WTC11 (cell line): Measurements from ENCODE around the gene SALL3. TPM values are rescaled to one million over a fixed set of nuclear protein-coding genes. Genes with fewer than 3 reads are reported as not detected.
"Not testable (repeated sequence)": the region's sequence is repeated elsewhere in the genome, so short reads cannot be mapped to it uniquely, and the experiment has no call there.

Experiments used
- ATAC-seq: fragments of 200-7000 bp; cut with Tn5 transposase; 2 replicates; pipeline ENCODE4 v1.10.0; 2021; ENCODE audit warnings: mild to moderate bottlenecking, moderate library complexity
- CTCF ChIA-PET: fragments of 300-600 bp; sonication (Branson Sonifier 250); formaldehyde crosslinking; loops from one replicate; lab custom pipeline; 2021; ENCODE audit warnings: antibody characterized with exemption; lab: Charles Lee
- POLR2A ChIA-PET: fragments of 350-600 bp; sonication (Branson Sonifier 250); formaldehyde crosslinking; loops from one replicate; lab custom pipeline; 2021; ENCODE audit warnings: antibody characterized with exemption; lab: Charles Lee
- DNase-seq: peaks from one replicate; pipeline ENCODE4 v3.0.0; 2021; ENCODE audit warnings: low spot score
- H3K27ac Mint-ChIP-seq: 2 replicates; pipeline ENCODE4 v1.8.0; 2021; ENCODE audit warnings: mixed read lengths
- H3K27me3 Mint-ChIP-seq: 2 replicates; pipeline ENCODE4 v1.8.0; 2021; ENCODE audit warnings: low read depth, mild to moderate bottlenecking, moderate library complexity, mixed read lengths
- H3K36me3 Mint-ChIP-seq: 2 replicates; pipeline ENCODE4 v1.8.0; 2021; ENCODE audit warnings: mixed read lengths
- H3K4me1 Mint-ChIP-seq: 2 replicates; pipeline ENCODE4 v1.8.0; 2022; ENCODE audit warnings: mixed read lengths
- H3K4me3 Mint-ChIP-seq: 2 replicates; pipeline ENCODE4 v1.8.0; 2021; ENCODE audit warnings: mild to moderate bottlenecking, moderate library complexity, mixed read lengths
- H3K9me3 Mint-ChIP-seq: 2 replicates; pipeline ENCODE4 v1.8.0; 2021; ENCODE audit warnings: mixed read lengths
- ATF2 ChIP-seq: sonication (generic); formaldehyde crosslinking; IDR thresholded peaks from 2 replicates; pipeline ENCODE4 v1.8.1; 2022; ENCODE audit warnings: low read depth, missing genetic modification reagents, borderline replicate concordance
- ATF6 ChIP-seq: sonication (generic); formaldehyde crosslinking; IDR thresholded peaks from 2 replicates; pipeline ENCODE4 v1.8.1; 2023; ENCODE audit warnings: mild to moderate bottlenecking, missing genetic modification reagents
- E2F5 ChIP-seq: sonication (generic); formaldehyde crosslinking; IDR thresholded peaks from 2 replicates; pipeline ENCODE4 v1.8.1; 2022; ENCODE audit warnings: mild to moderate bottlenecking, moderate library complexity, missing genetic modification reagents
- ELF4 ChIP-seq: sonication (generic); formaldehyde crosslinking; IDR thresholded peaks from 2 replicates; pipeline ENCODE4 v1.8.1; 2022; ENCODE audit warnings: low read depth, mild to moderate bottlenecking, moderate library complexity, missing genetic modification reagents
- ETV6 ChIP-seq: sonication (generic); formaldehyde crosslinking; IDR thresholded peaks from 2 replicates; pipeline ENCODE4 v1.8.1; 2022; ENCODE audit warnings: mild to moderate bottlenecking, missing genetic modification reagents
- GABPB1 ChIP-seq: sonication (generic); formaldehyde crosslinking; IDR thresholded peaks from 2 replicates; pipeline ENCODE4 v1.8.1; 2023; ENCODE audit warnings: mild to moderate bottlenecking, missing genetic modification reagents
- GTF2I ChIP-seq: fragments of 250-450 bp; sonication (Bioruptor Pico); conservative IDR thresholded peaks from 2 replicates; pipeline ENCODE4 v1.4.0; 2021; ENCODE audit warnings: mild to moderate bottlenecking
- NFE2L1 ChIP-seq: sonication (generic); formaldehyde crosslinking; IDR thresholded peaks from 2 replicates; pipeline ENCODE4 v1.8.1; 2023; ENCODE audit warnings: missing genetic modification reagents
- NFYB ChIP-seq: sonication (generic); formaldehyde crosslinking; conservative IDR thresholded peaks from 2 replicates; pipeline ENCODE4 v1.8.0; 2022; ENCODE audit warnings: low read depth, missing genetic modification reagents
- PRDM15 ChIP-seq: sonication (generic); formaldehyde crosslinking; IDR thresholded peaks from 2 replicates; pipeline ENCODE4 v1.8.0; 2022; ENCODE audit warnings: missing genetic modification reagents
- PRRX2 ChIP-seq: fragments of 250-450 bp; sonication (Bioruptor Pico); IDR thresholded peaks from 2 replicates; pipeline ENCODE4 v1.8.0; 2021; ENCODE audit warnings: mild to moderate bottlenecking
- RELA ChIP-seq: sonication (generic); formaldehyde crosslinking; IDR thresholded peaks from 2 replicates; pipeline ENCODE4 v1.8.1; 2022; ENCODE audit warnings: missing genetic modification reagents, mild to moderate bottlenecking, borderline replicate concordance
- SMAD3 ChIP-seq: sonication (generic); formaldehyde crosslinking; IDR thresholded peaks from 2 replicates; pipeline ENCODE4 v1.8.0; 2022; ENCODE audit warnings: missing genetic modification reagents, mild to moderate bottlenecking, borderline replicate concordance
- SMAD4 ChIP-seq: sonication (generic); formaldehyde crosslinking; IDR thresholded peaks from 2 replicates; pipeline ENCODE4 v1.8.0; 2022; ENCODE audit warnings: mild to moderate bottlenecking, missing genetic modification reagents
- SP1 ChIP-seq: sonication (generic); formaldehyde crosslinking; conservative IDR thresholded peaks from 2 replicates; pipeline ENCODE4 v1.8.1; 2022; ENCODE audit warnings: missing genetic modification reagents
- TEAD1 ChIP-seq: sonication (generic); formaldehyde crosslinking; IDR thresholded peaks from 2 replicates; pipeline ENCODE4 v1.8.0; 2022; ENCODE audit warnings: mild to moderate bottlenecking, missing genetic modification reagents
- TP53 ChIP-seq: sonication (generic); formaldehyde crosslinking; IDR thresholded peaks from 2 replicates; pipeline ENCODE4 v1.8.1; 2023; ENCODE audit warnings: mild to moderate bottlenecking, missing genetic modification reagents
- USF2 ChIP-seq: sonication (generic); formaldehyde crosslinking; IDR thresholded peaks from 2 replicates; pipeline ENCODE4 v1.8.1; 2023; ENCODE audit warnings: mild to moderate bottlenecking, missing genetic modification reagents, moderate library complexity
- ZNF121 ChIP-seq: sonication (generic); formaldehyde crosslinking; IDR thresholded peaks from 2 replicates; pipeline ENCODE4 v1.8.0; 2023; ENCODE audit warnings: missing genetic modification reagents
- ZNF138 ChIP-seq: sonication (generic); formaldehyde crosslinking; conservative IDR thresholded peaks from 2 replicates; pipeline ENCODE4 v1.8.1; 2022; ENCODE audit warnings: mild to moderate bottlenecking, moderate library complexity, missing genetic modification reagents
- ZNF219 ChIP-seq: sonication (generic); formaldehyde crosslinking; IDR thresholded peaks from 2 replicates; pipeline ENCODE4 v1.8.0; 2023; ENCODE audit warnings: missing genetic modification reagents, mild to moderate bottlenecking, borderline replicate concordance
- ZNF416 ChIP-seq: fragments of 250-450 bp; sonication (Bioruptor Pico); IDR thresholded peaks from 2 replicates; pipeline ENCODE4 v1.9.0; 2021; ENCODE audit warnings: mild to moderate bottlenecking, inconsistent platforms
- total RNA-seq: library from RNA; stranded (reverse); gene quantifications from 3 replicates; pipeline ENCODE4 v1.2.3, GENCODE V29; 2021

SALL3 gene
- total RNA-seq, 1 experiment from 2014 or later: 87.0 TPM

GRCh38 chr18:78939734-78940494 lies 39.7 kb upstream of the SALL3 start (continued):
- TF ChIP-seq ATF2 (CRISPR knock-in tag): no peak
- TF ChIP-seq ELF4 (CRISPR knock-in tag): no peak
- no peak for TF ChIP-seq ZNF138 (CRISPR knock-in tag)
- no peak for TF ChIP-seq ETV6
- TF ChIP-seq SP1: no peak
- TF ChIP-seq PRDM15: no peak
- TF ChIP-seq ZNF121 (CRISPR knock-in tag): no peak
- TF ChIP-seq GABPB1 (CRISPR knock-in tag): no peak
- no peak for TF ChIP-seq TP53 (CRISPR knock-in tag)

- H3K9me3 Mint-ChIP-seq: peaks cover 17% of the 10 kb centered on the region
- peaks cover 10% of the 10 kb centered on the region for H3K27me3 Mint-ChIP-seq
- H3K4me3 Mint-ChIP-seq, DNase-seq, H3K27ac Mint-ChIP-seq, ATAC-seq, CTCF ChIA-PET: not testable (repeated sequence)
- H3K4me1 Mint-ChIP-seq: peaks cover 15% of the 10 kb centered on the region
- H3K36me3 Mint-ChIP-seq: peaks cover 15% of the 10 kb centered on the region
- POLR2A ChIA-PET: interaction anchor here (0.7 kb wide), 1 partner anchor 12 kb away, joined by 6 read pairs; no protein-coding TSS in a partner anchor
These were observed 37.4 kb upstream of the SALL3 start for GRCh38 chr18:78942236-78942635.

GRCh38 chr18:78945628-78946027 lies 34.0 kb upstream of the SALL3 start:
- Mint-ChIP-seq H3K4me3 (no peak overlapping the region), H3K9me3 (peaks cover 20% of the 10 kb centered on the region), H3K36me3 (peaks cover 17% of the 10 kb centered on the region), H3K27ac (no peak overlapping the region), H3K27me3 (peaks cover 13% of the 10 kb centered on the region), H3K4me1 (peaks cover 26% of the 10 kb centered on the region)
- CTCF ChIA-PET: no interaction called here
- POLR2A ChIA-PET: no interaction called here
- no peak for TF ChIP-seq NFE2L1 (CRISPR knock-in tag)
- TF ChIP-seq USF2: no peak
- TF ChIP-seq SMAD3: no peak
- TF ChIP-seq ZNF219: no peak
- TF ChIP-seq GTF2I (CRISPR knock-in tag): no peak
- no peak for TF ChIP-seq RELA (CRISPR knock-in tag)
- TF ChIP-seq SMAD4 (CRISPR knock-in tag): no peak
- TF ChIP-seq GABPB1 (CRISPR knock-in tag): no peak
- TF ChIP-seq ETV6: no peak
- no peak for TF ChIP-seq PRRX2 (CRISPR knock-in tag)
- TF ChIP-seq TP53 (CRISPR knock-in tag): no peak
- no peak for TF ChIP-seq NFYB (CRISPR knock-in tag)
- no peak for TF ChIP-seq E2F5 (CRISPR knock-in tag)
- TF ChIP-seq TEAD1 (CRISPR knock-in tag): no peak
- TF ChIP-seq ATF6 (CRISPR knock-in tag): no peak
- no peak for TF ChIP-seq ZNF416 (CRISPR knock-in tag)
- DNase-seq (no peak), ATAC-seq (no peak)
